RCC 7860 (cell line): ENCODE measurements around the gene NDOR1.
"Not testable (repeated sequence)": the region's sequence is repeated elsewhere in the genome, so short reads cannot be mapped to it uniquely, and the experiment has no call there.

Experiments
- DNase-seq: peaks from one replicate; pipeline ENCODE4 v3.0.0-alpha.2; 2015; ENCODE audit warnings: low spot score
- FAIRE-seq: peaks from 2 replicates; lab custom pipeline; 2012; peaks lifted over from hg19 to GRCh38; lab: Jason Lieb, UNC

Gene NDOR1

GRCh38 chr9:137254624-137255447, 49.3 kb downstream of the NDOR1 start, which contains the start of gene NELFB:
TSS of gene NELFB (plus strand) at chr9:137255327.
- FAIRE-seq (no peak), DNase-seq (peak; percentile 82)

- FAIRE-seq (no peak), DNase-seq (peak; percentile 7)
Measured at GRCh38 chr9:137255448-137256114, 50.1 kb downstream of the NDOR1 start.

- FAIRE-seq, result no peak
- DNase-seq, result no peak
Measured at GRCh38 chr9:137256362-137256761, 50.9 kb downstream of the NDOR1 start.

- DNase-seq, result no peak
- FAIRE-seq, result no peak
Measured at GRCh38 chr9:137256856-137257255, 51.4 kb downstream of the NDOR1 start.

- FAIRE-seq, result peak; percentile 18
- DNase-seq, result not testable (repeated sequence)
Measured at GRCh38 chr9:137262173-137262908, 56.8 kb downstream of the NDOR1 start.

- FAIRE-seq (no peak), DNase-seq (no peak)
Measured at GRCh38 chr9:137262909-137263285, 57.4 kb downstream of the NDOR1 start.

- no peak for DNase-seq
- FAIRE-seq, result no peak
Measured at GRCh38 chr9:137263506-137263905, 58.0 kb downstream of the NDOR1 start.

GRCh38 chr9:137264067-137264466, 58.6 kb downstream of the NDOR1 start:
- no peak for FAIRE-seq

GRCh38 chr9:137265496-137266161, 60.1 kb downstream of the NDOR1 start:
- FAIRE-seq, result no peak

More at GRCh38 chr9:137264067-137264466, 58.6 kb downstream of the NDOR1 start:
- DNase-seq, result no peak

GRCh38 chr9:137266162-137266527, 60.6 kb downstream of the NDOR1 start:
- FAIRE-seq, result no peak
- DNase-seq, result no peak

More at GRCh38 chr9:137265496-137266161, 60.1 kb downstream of the NDOR1 start:
- no peak for DNase-seq
